BLaER1 treated with 17β-estradiol and CSF1 and Interleukin-3, amounts not matched to agents 10 nM and 100 nM (cell line): ENCODE data around the gene KDELR1.

Source experiments
- H3K27ac ChIP-seq, 11 experiments: shearing (Covaris generic); formaldehyde crosslinking; 2 replicates each; pipeline ENCODE4 v1.8.1; 2022
- H3K27me3 ChIP-seq, 11 experiments: shearing (Covaris generic); formaldehyde crosslinking; 2 replicates each; pipeline ENCODE4 v1.8.1; 2022
- H3K36me3 ChIP-seq, 11 experiments: shearing (Covaris generic); formaldehyde crosslinking; 2 replicates each; pipeline ENCODE4 v1.8.1; 2022
- H3K4me1 ChIP-seq, 10 experiments: shearing (Covaris generic); formaldehyde crosslinking; 2 replicates each; pipeline ENCODE4 v1.8.1; 2022
- H3K4me2 ChIP-seq, 11 experiments: shearing (Covaris generic); formaldehyde crosslinking; 2 replicates each; pipeline ENCODE4 v1.8.1; 2022
- H3K4me3 ChIP-seq, 10 experiments: shearing (Covaris generic); formaldehyde crosslinking; 2 replicates each; pipeline ENCODE4 v1.8.1; 2022
- H3K9ac ChIP-seq, 11 experiments: shearing (Covaris generic); formaldehyde crosslinking; 2 replicates each; pipeline ENCODE4 v1.8.1; 2022
- H3K9me3 ChIP-seq, 11 experiments: shearing (Covaris generic); formaldehyde crosslinking; replicated peaks in 1 of 11; 2 replicates each; pipeline ENCODE4 v1.8.1; 2022
- H4K20me1 ChIP-seq, 11 experiments: shearing (Covaris generic); formaldehyde crosslinking; 2 replicates each; pipeline ENCODE4 v1.8.1; 2022
- Cebpa-rat ChIP-seq, 11 experiments: shearing (Covaris generic); IDR thresholded peaks; 2 replicates each; pipeline ENCODE4 v1.8.1; 2022

Gene KDELR1

DNA sequence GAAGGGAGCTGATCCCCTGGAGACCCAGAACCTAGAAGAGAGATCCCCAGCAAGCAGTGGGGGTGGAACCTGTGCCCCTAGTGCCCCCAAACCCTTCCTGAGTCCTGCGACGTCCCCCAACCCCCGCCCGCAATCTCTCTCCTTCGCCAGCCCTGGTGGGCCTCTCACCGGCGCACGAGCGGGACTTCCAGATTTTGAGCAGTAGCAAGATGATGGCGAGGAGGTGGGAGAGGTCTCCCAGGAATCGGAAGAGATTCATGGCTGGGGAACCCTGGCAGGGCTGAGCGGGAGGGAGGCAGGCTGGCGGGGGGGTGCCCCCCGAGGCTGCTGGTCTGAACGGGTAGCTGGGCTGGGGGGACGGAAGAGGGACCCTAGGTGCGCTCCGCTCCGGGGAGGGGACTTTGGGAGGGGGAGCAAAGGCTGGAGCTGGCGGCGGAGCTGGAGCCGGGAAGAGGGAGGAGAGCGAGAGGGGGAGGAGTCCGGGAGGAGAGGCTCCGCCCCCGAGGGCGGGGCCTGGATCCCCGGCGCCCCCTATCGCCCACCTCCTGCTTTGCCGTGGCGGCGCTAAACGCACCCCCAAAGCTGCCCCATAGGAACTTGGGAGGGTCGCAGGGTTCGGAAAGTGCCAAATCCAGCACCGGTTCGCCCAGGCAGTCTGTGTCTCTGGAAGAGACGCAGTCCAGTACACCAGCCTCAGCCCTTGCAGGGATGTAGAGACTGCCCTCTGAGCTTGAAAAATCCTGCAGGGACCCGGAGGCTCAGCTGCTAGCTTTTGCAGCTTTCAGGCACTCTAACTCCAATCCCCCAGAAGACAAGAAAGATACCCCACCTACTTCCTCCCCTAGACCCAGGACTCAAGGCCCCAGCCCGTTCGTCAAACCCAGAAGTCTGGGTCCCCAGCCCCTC is at the start of gene KDELR1:
TSS of gene KDELR1 (minus strand) at position 452 of the 906 bp plus-strand sequence. CDS start at position 259, 193 bp downstream.
- Histone ChIP-seq H3K4me3 (peak within 1 kb of the TSS; percentile 72 to 96 (median 88)), H3K27me3 (peaks cover 32 to 41% (median 39%) of the 10 kb centered on the region in 11 experiments), H3K4me1 (peaks cover 28 to 60% (median 55%) of the 10 kb centered on the region in 10 experiments), H3K9me3 (no peaks in the 10 kb centered on the region), H4K20me1 (peaks cover 0 to 26% (median 6%) of the 10 kb centered on the region in 11 experiments; a peak in 10 of 22 replicates), H3K36me3 (peaks cover 31 to 32% (median 31%) of the 10 kb centered on the region in 11 experiments), H3K4me2 (peak within 1 kb of the TSS; percentile 74 to 99 (median 96)), H3K9ac (peak within 1 kb of the TSS; percentile 91 to 100 (median 98)), H3K27ac (peak within 1 kb of the TSS; percentile 92 to 98 (median 96))
- TF ChIP-seq Cebpa-rat (IDR thresholded peaks at IDR 0.05), result no peak

DNA sequence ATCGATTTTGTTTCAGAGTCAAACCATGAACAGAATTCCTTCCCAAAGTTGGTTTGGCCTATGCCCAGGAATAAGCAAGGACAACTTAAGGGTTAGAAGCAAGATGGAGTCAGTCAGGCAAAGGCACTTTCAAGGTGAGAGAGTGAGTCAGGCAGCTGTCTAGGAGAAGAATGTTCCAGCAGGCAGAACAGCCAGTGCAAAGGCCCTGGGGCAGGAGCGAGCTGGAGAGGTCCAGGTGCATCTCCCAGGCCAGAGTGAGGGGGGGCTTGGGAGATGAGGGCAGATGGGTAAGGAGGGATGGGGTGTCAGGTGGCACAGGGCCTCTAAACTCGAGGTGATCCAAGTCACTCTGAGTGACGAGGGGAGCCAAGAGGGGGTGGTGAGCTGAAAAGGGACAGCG is 45.2 kb upstream of the KDELR1 start:
- Histone ChIP-seq H3K27me3 (peaks cover 0 to 4% (median 3%) of the 10 kb centered on the region in 11 experiments; a peak in 17 of 22 replicates), H3K27ac (no peak overlapping the region), H3K4me2 (no peak overlapping the region), H3K36me3 (no peaks in the 10 kb centered on the region), H3K9me3 (peaks cover 0 to 10% (median 2%) of the 10 kb centered on the region in 11 experiments; a peak in 13 of 22 replicates), H3K4me3 (no peak overlapping the region), H3K9ac (no peak overlapping the region), H4K20me1 (no peaks in the 10 kb centered on the region), H3K4me1 (peaks cover 10 to 15% (median 13%) of the 10 kb centered on the region in 10 experiments)
- no peak for TF ChIP-seq Cebpa-rat (IDR thresholded peaks at IDR 0.05)

DNA sequence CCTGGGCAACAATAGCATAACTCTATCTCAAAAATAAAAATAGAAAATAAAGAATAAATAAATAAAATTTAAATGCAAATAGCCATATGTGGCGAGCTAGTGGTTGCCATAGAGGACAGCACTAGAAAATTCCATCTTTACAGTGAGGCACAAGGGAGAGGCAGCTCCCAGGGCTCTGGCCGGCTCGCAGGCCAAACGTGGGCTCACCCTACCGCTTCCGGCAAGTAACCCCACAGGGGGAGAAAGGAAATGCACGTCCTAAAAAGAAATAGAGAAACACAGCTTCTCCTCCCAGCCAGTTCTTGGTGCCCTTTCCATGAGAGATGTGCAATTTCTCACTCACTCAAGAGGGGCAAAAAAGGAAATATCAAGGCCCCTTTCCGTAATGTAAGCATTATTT is 42.0 kb upstream of the KDELR1 start:
- Histone ChIP-seq H3K4me1 (peaks cover 10 to 15% (median 13%) of the 10 kb centered on the region in 10 experiments), H3K27me3 (no peaks in the 10 kb centered on the region), H3K9me3 (peaks cover 0 to 18% (median 10%) of the 10 kb centered on the region in 11 experiments; a peak in 14 of 22 replicates), H3K27ac (peak overlapping the region in 1 of 11 experiments; percentile 32; a peak in 2 of 22 replicates), H3K4me2 (peak overlapping the region; percentile 31 to 57 (median 47); a peak in 21 of 22 replicates), H4K20me1 (no peaks in the 10 kb centered on the region), H3K36me3 (no peaks in the 10 kb centered on the region; a peak in 1 of 22 replicates), H3K4me3 (no peak overlapping the region), H3K9ac (peak overlapping the region in 1 of 11 experiments; percentile 39; a peak in 1 of 22 replicates)
- no peak for TF ChIP-seq Cebpa-rat (IDR thresholded peaks at IDR 0.05)

DNA sequence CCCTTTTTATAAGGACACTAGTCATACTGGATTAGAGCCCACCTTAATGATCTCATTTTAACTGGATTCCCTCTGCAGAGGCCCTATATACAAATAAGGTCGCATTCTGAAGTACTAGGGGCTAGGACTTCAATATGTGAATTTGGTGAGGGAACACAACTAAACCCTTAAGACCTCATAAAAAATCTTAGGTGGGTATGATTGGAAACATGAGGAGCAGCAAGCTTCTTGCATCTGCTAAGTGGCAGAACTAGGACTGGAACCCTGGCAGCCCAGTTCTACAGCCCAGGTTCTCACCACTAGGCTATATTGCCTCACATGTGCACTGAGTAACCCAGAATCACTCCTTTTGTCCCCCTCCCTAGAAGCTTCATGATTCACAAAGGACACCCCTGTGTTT is 37.3 kb upstream of the KDELR1 start:
- Histone ChIP-seq H3K27me3 (no peaks in the 10 kb centered on the region), H4K20me1 (no peaks in the 10 kb centered on the region), H3K4me2 (no peak overlapping the region), H3K36me3 (no peaks in the 10 kb centered on the region; a peak in 1 of 22 replicates), H3K9ac (no peak overlapping the region), H3K27ac (no peak overlapping the region), H3K4me1 (peaks cover 14 to 33% (median 25%) of the 10 kb centered on the region in 10 experiments), H3K4me3 (no peak overlapping the region), H3K9me3 (peaks cover 0 to 18% (median 10%) of the 10 kb centered on the region in 11 experiments; a peak in 14 of 22 replicates)
- no peak for TF ChIP-seq Cebpa-rat (IDR thresholded peaks at IDR 0.05)

DNA sequence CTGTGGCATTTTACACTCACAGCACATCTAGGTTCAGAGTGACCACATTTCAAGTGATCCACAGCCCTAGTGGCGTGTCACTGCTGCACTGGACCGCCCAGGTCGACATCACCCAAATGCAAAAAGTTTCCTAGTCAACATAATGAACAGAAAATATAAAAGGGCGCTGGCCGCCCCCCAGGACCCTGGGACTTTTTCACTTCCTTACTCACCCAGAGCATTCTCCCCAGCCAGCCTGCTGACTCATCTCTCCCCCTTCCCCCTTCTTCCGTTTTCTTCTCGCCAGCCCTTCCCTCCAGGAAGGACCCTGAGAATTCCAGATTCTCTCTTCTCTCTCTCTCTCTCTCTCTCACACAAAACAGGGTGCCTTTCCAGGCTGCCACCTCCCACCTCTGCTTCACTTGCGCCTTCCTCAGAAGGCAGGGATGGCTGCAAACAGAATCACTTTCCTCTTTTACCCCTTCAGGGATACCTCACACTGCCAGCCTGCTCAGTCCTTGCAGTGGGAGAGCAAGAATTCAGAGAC is 33.4 kb upstream of the KDELR1 start:
- H3K36me3 ChIP-seq, result no peaks in the 10 kb centered on the region
- H4K20me1 ChIP-seq, result no peaks in the 10 kb centered on the region
- H3K9me3 ChIP-seq, result no peaks in the 10 kb centered on the region
- peak overlapping the region; percentile 38 to 76 (median 72); a peak in 20 of 22 replicates for H3K9ac ChIP-seq
- H3K27me3 ChIP-seq, result no peaks in the 10 kb centered on the region
- no peak for TF ChIP-seq Cebpa-rat (IDR thresholded peaks at IDR 0.05)
- H3K4me1 ChIP-seq, result peaks cover 9 to 38% (median 20%) of the 10 kb centered on the region in 10 experiments; a peak in 19 of 20 replicates
- H3K27ac ChIP-seq, result peak overlapping the region; percentile 13 to 84 (median 81); a peak in 20 of 22 replicates
- peak overlapping the region; percentile 51 to 91 (median 83) for H3K4me2 ChIP-seq
- peak overlapping the region in 8 of 10 experiments; percentile 2 to 47 (median 34); a peak in 9 of 20 replicates for H3K4me3 ChIP-seq

DNA sequence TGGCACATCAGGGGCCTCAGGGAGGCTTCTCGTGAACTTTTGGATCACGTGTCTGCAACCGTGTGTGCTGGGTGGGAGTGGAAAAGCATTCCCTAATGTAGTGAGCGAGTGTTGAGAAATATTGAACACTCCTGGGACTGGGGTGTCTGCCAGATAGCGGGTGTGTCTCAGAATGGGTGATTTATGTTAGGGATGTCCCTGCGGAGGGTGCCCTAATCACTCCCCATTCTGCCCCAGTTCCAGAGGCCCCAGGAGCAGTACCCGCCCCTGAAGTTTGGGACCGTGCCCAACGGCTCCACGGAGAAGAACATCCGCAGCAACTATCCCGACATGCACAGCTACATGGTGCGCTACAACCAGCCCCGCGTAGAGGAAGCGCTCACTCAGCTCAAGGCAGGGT is 30.2 kb upstream of the KDELR1 start:
- no peaks in the 10 kb centered on the region for H3K36me3 ChIP-seq
- H4K20me1 ChIP-seq, result no peaks in the 10 kb centered on the region
- no peaks in the 10 kb centered on the region for H3K27me3 ChIP-seq
- H3K4me2 ChIP-seq, result peak overlapping the region in 2 of 11 experiments; percentile 15 to 32; a peak in 2 of 22 replicates
- no peak overlapping the region for H3K9ac ChIP-seq
- no peak overlapping the region for H3K4me3 ChIP-seq
- no peak for TF ChIP-seq Cebpa-rat (IDR thresholded peaks at IDR 0.05)
- no peaks in the 10 kb centered on the region for H3K9me3 ChIP-seq
- no peak overlapping the region for H3K27ac ChIP-seq
- peaks cover 34 to 62% (median 47%) of the 10 kb centered on the region in 10 experiments for H3K4me1 ChIP-seq

DNA sequence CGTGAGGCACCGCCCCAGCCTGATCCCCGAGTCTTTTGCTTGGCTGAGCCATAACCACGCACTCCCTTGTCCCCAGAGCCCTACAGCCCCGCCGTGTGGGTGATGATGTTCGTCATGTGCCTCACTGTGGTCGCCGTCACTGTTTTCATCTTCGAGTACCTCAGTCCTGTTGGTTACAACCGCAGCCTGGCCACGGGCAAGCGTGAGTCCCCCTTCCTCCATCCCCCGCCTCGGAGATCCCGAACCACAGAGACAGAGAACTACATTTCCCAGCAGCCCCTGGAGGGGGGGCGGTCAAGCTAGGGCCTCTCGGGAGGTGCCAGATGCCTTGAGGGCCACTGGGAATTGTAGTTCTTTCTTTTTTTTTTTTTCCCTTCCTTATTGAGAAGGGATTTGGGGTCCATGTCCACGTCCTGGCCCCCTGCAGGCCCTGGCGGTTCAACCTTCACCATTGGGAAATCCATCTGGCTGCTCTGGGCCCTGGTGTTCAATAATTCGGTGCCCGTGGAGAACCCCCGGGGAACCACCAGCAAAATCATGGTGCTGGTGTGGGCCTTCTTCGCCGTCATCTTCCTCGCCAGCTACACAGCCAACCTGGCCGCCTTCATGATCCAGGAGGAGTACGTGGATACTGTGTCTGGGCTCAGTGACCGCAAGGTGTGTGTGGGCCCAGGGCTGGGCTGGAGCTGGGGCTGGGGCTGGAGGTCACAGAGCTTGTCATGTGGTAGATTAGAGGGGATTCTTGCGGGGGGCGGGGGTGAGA is 28.0 kb upstream of the KDELR1 start:
- peaks cover 9 to 18% (median 12%) of the 10 kb centered on the region in 11 experiments for H3K27me3 ChIP-seq
- H3K27ac ChIP-seq, result peak overlapping the region; percentile 17 to 73 (median 63); a peak in 20 of 22 replicates
- H4K20me1 ChIP-seq, result no peaks in the 10 kb centered on the region
- no peaks in the 10 kb centered on the region for H3K9me3 ChIP-seq
- peaks cover 36 to 65% (median 54%) of the 10 kb centered on the region in 10 experiments for H3K4me1 ChIP-seq
- peak overlapping the region; percentile 37 to 70 (median 57); a peak in 20 of 22 replicates for H3K9ac ChIP-seq
- H3K4me3 ChIP-seq, result peak overlapping the region; percentile 28 to 62 (median 48); a peak in 17 of 20 replicates
- H3K4me2 ChIP-seq, result peak overlapping the region; percentile 59 to 85 (median 76)
- no peaks in the 10 kb centered on the region for H3K36me3 ChIP-seq
- no peak for TF ChIP-seq Cebpa-rat (IDR thresholded peaks at IDR 0.05)
